A549 (cell line): Measurements from ENCODE around the gene PTOV1. TPM values are rescaled to one million over a fixed set of nuclear protein-coding genes. Genes with fewer than 3 reads are reported as not detected.

Experiments used
- ATAC-seq, 2 experiments: fragments of 200-7000 bp in 1 of 2; fragments of >200 bp in 1 of 2; cut with Nextera tagmentation in 1 of 2; cut with Tn5 transposase in 1 of 2; 3 replicates each; pipeline versions ENCODE4 v1.8.0 to v1.9.1; 2018 to 2020; ENCODE audit warnings: mild to moderate bottlenecking in 1 of 2, moderate library complexity in 1 of 2
- CTCF ChIA-PET: fragments of 300-600 bp; sonication (Branson Sonifier 250); formaldehyde crosslinking; extraction: SDS; loops from one replicate; lab custom pipeline; 2021; ENCODE audit warnings: antibody characterized with exemption, inconsistent platforms; lab: Yijun Ruan, JAX
- POLR2A ChIA-PET: fragments of 350-600 bp; formaldehyde crosslinking; extraction: SDS; loops from one replicate; lab custom pipeline; 2021; ENCODE audit warnings: antibody characterized with exemption, inconsistent platforms; lab: Yijun Ruan, JAX
- DNase-seq, 2 experiments: peaks; one replicate each; pipeline versions ENCODE4 v3.0.0 to v3.0.0-alpha.2; 2011 to 2016; ENCODE audit warnings: low read depth in 1 of 2, low spot score in 1 of 2
- FAIRE-seq: peaks from 2 replicates; lab custom pipeline; 2011; peaks lifted over from hg19 to GRCh38; lab: Jason Lieb, UNC
- H3K27ac ChIP-seq, 2 experiments: fragments of >200 bp; sonication (Bioruptor Twin); formaldehyde crosslinking; 3 replicates each; pipeline ENCODE4 v1.5.1; 2016 to 2017
- H3K4me1 ChIP-seq: fragments of >200 bp; sonication (Bioruptor Twin); formaldehyde crosslinking; 3 replicates; pipeline ENCODE4 v1.6.1; 2016
- H3K4me2 ChIP-seq: fragments of >200 bp; sonication (Bioruptor Twin); formaldehyde crosslinking; 3 replicates; pipeline ENCODE4 v1.6.1; 2016
- H3K4me3 ChIP-seq: fragments of >200 bp; sonication (Bioruptor Twin); formaldehyde crosslinking; 3 replicates; pipeline ENCODE4 v1.5.1; 2016
- H3K9me3 ChIP-seq: fragments of >200 bp; sonication (Bioruptor Twin); formaldehyde crosslinking; 3 replicates; pipeline ENCODE4 v1.6.1; 2016
- BHLHE40 ChIP-seq: IDR thresholded peaks from 2 replicates; pipeline ENCODE4 v1.6.1; 2012; ENCODE audit warnings: low read depth, low read length, inconsistent platforms
- CBX8 ChIP-seq: fragments of 200-600 bp; sonication (generic); IDR thresholded peaks from 2 replicates; pipeline ENCODE4 v1.6.1; 2016
- CEBPB ChIP-seq, 2 experiments: fragments of >200 bp in 1 of 2; sonication (Bioruptor Twin) in 1 of 2; formaldehyde crosslinking in 1 of 2; IDR thresholded peaks; 2 replicates each; pipeline ENCODE4 v1.6.1; 2012 to 2016
- CHD2 ChIP-seq: fragments of 150-350 bp; IDR thresholded peaks from 2 replicates; pipeline ENCODE4 v1.6.1; 2014; ENCODE audit warnings: low read length; ENCODE audit not compliant: partially characterized antibody
- CHD4 ChIP-seq: fragments of 200-600 bp; sonication (generic); IDR thresholded peaks from 2 replicates; pipeline ENCODE4 v1.6.1; 2016; ENCODE audit warnings: antibody characterized with exemption, mild to moderate bottlenecking, borderline replicate concordance
- EP300 ChIP-seq, 2 experiments: fragments of >200 bp; sonication (Bioruptor Twin); formaldehyde crosslinking; IDR thresholded peaks; 2 replicates in 1 of 2; 3 replicates in 1 of 2; pipeline ENCODE4 v1.6.1; 2016 to 2017
- FOSB ChIP-seq: fragments of 250-450 bp; sonication (Bioruptor Pico); IDR thresholded peaks from 2 replicates; pipeline ENCODE4 v1.5.0; 2020; ENCODE audit warnings: mild to moderate bottlenecking, moderate library complexity
- HOXA7 ChIP-seq: fragments of 250-450 bp; sonication (Bioruptor Pico); IDR thresholded peaks from 2 replicates; pipeline ENCODE4 v1.5.0; 2020; ENCODE audit warnings: mild to moderate bottlenecking, moderate library complexity
- HOXB13 ChIP-seq: fragments of 250-450 bp; sonication (Bioruptor Pico); IDR thresholded peaks from 2 replicates; pipeline ENCODE4 v1.5.0; 2020; ENCODE audit warnings: low read depth, mild to moderate bottlenecking, moderate library complexity
- HOXB5 ChIP-seq: fragments of 250-450 bp; sonication (Bioruptor Pico); IDR thresholded peaks from 2 replicates; pipeline ENCODE4 v1.5.0; 2020; ENCODE audit warnings: mild to moderate bottlenecking, moderate library complexity
- JUN ChIP-seq, 2 experiments: fragments of >200 bp; sonication (Bioruptor Twin); formaldehyde crosslinking; IDR thresholded peaks; 2 replicates in 1 of 2; 3 replicates in 1 of 2; pipeline ENCODE4 v1.6.1; 2016 to 2017
- JUNB ChIP-seq: fragments of >200 bp; sonication (Bioruptor Twin); formaldehyde crosslinking; IDR thresholded peaks from 2 replicates; pipeline ENCODE4 v1.6.1; 2016
- KDM1A ChIP-seq: fragments of 200-600 bp; sonication (generic); IDR thresholded peaks from 2 replicates; pipeline ENCODE4 v1.6.1; 2016; ENCODE audit warnings: low read depth, mild to moderate bottlenecking
- NR3C1 ChIP-seq: fragments of >200 bp; sonication (Bioruptor Twin); formaldehyde crosslinking; IDR thresholded peaks from 3 replicates; pipeline ENCODE4 v1.6.1; 2017
- PHF8 ChIP-seq: fragments of 200-600 bp; sonication (generic); IDR thresholded peaks from 2 replicates; pipeline ENCODE4 v1.6.1; 2016; ENCODE audit warnings: low read depth, mild to moderate bottlenecking, antibody characterized with exemption, moderate library complexity, borderline replicate concordance
- POLR2A ChIP-seq: IDR thresholded peaks from 2 replicates; pipeline ENCODE4 v1.6.1; 2012; ENCODE audit warnings: mild to moderate bottlenecking, low read length
- RAD21 ChIP-seq, 2 experiments: fragments of >200 bp in 1 of 2; sonication (Bioruptor Twin) in 1 of 2; formaldehyde crosslinking in 1 of 2; IDR thresholded peaks in 1 of 2; conservative IDR thresholded peaks in 1 of 2; 2 replicates in 1 of 2; 3 replicates in 1 of 2; pipeline ENCODE4 v1.6.1; 2012 to 2018; ENCODE audit warnings: inconsistent platforms in 1 of 2
- RCOR1 ChIP-seq: fragments of 150-350 bp; IDR thresholded peaks from 2 replicates; pipeline ENCODE4 v1.6.1; 2014; ENCODE audit warnings: antibody characterized with exemption, low read length, low read depth
- RFX5 ChIP-seq: fragments of 450-650 bp; IDR thresholded peaks from 2 replicates; pipeline ENCODE4 v1.7.1; 2014; ENCODE audit warnings: antibody characterized with exemption, mild to moderate bottlenecking, moderate library complexity
- RNF2 ChIP-seq: fragments of 200-600 bp; sonication (generic); IDR thresholded peaks from 2 replicates; pipeline ENCODE4 v1.6.1; 2016; ENCODE audit warnings: low read depth, mild to moderate bottlenecking, antibody characterized with exemption, moderate library complexity, borderline replicate concordance
- SMC3 ChIP-seq: fragments of >200 bp; sonication (Bioruptor Twin); formaldehyde crosslinking; IDR thresholded peaks from 3 replicates; pipeline ENCODE4 v1.6.1; 2018; ENCODE audit warnings: inconsistent platforms
- WGBS: methylation state at CpG from one replicate; pipeline ENCODE4 v1.1.6; 2017; ENCODE audit errors: missing lambda C conversion rate; 5-methylcytosine and 5-hydroxymethylcytosine counted together
- polyA plus RNA-seq, 4 experiments: library from polyadenylated mRNA; depleted of rRNA in 3 of 4; stranded (reverse); fragments of >200 nt; fragmentation: RNase III in 1 of 4; extraction: RNeasy Plus Mini Kit Qiagen cat#74134 plus additional on column Dnase treatment in 1 of 4; gene quantifications; 2 replicates in 3 of 4; 3 replicates in 1 of 4; pipeline ENCODE4 v1.2.3, GENCODE V29; 2011 to 2017
- TF ChIP-seq, protein P1 (sequence below): fragments of 250-450 bp; sonication (Bioruptor Pico); IDR thresholded peaks from 2 replicates; pipeline ENCODE4 v1.5.0; 2020; ENCODE audit warnings: low read depth, mild to moderate bottlenecking, moderate library complexity
- TF ChIP-seq, protein P2 (sequence below): fragments of >200 bp; sonication (Bioruptor Twin); formaldehyde crosslinking; IDR thresholded peaks from 2 replicates; pipeline ENCODE4 v1.6.1; 2016
- TF ChIP-seq, protein P3 (sequence below): IDR thresholded peaks from 2 replicates; pipeline ENCODE4 v1.6.1; 2012
- TF ChIP-seq, protein P4 (sequence below): fragments of 250-450 bp; sonication (Bioruptor Pico); IDR thresholded peaks from 2 replicates; pipeline ENCODE4 v1.5.0; 2021; ENCODE audit warnings: mild to moderate bottlenecking, moderate library complexity, borderline replicate concordance
- TF ChIP-seq, protein P5 (sequence below): fragments of 450-650 bp; IDR thresholded peaks from 2 replicates; pipeline ENCODE4 v1.6.1; 2014; ENCODE audit warnings: antibody characterized with exemption
- TF ChIP-seq, protein P6 (sequence below): fragments of 150-350 bp; IDR thresholded peaks from 2 replicates; pipeline ENCODE4 v1.6.1; 2014; ENCODE audit warnings: low read depth, mild to moderate bottlenecking, low read length

Gene PTOV1
- polyA plus RNA-seq, 2 of the 4 experiments (the other 2 are of a cell fraction): 27.7 to 147 TPM

DNA sequence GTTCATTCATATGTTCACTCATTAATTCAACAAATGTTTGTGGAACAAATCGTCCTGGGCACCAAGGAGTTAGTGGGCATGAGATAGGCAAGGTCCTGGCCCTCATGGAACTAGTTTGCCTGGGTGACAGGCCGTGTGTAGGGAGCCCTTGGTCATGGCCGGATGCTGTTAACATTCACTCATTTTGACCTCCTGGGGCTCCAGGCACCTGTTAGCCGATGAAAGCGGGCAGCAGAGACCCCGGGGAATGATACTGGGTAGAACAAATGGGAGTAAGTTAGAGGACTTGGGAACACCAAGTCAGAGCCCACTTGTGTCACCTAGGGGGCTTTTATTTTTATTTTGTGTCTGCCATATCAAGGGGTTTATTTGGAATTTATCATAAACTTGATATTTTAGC is 26.3 kb upstream of the PTOV1 start:
- WGBS: 75% methylated on average over 6 of the region's 6 CpGs
- Histone ChIP-seq H3K4me3 (no peak overlapping the region), H3K4me1 (no peaks in the 10 kb centered on the region), H3K9me3 (no peaks in the 10 kb centered on the region), H3K27ac (no peak overlapping the region), H3K4me2 (no peak overlapping the region)
- POLR2A ChIA-PET: no interaction called here
- FAIRE-seq (no peak), ATAC-seq (no peak), DNase-seq (no peak)
- CTCF ChIA-PET: interaction anchor here (1.8 kb wide), 1 partner anchor 107 kb away, joined by 5 read pairs; no protein-coding TSS in a partner anchor
- TF ChIP-seq CHD2: no peak
- TF ChIP-seq, protein P1, sequence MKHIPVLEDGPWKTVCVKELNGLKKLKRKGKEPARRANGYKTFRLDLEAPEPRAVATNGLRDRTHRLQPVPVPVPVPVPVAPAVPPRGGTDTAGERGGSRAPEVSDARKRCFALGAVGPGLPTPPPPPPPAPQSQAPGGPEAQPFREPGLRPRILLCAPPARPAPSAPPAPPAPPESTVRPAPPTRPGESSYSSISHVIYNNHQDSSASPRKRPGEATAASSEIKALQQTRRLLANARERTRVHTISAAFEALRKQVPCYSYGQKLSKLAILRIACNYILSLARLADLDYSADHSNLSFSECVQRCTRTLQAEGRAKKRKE (CRISPR knock-in tag): no peak
- TF ChIP-seq HOXA7 (CRISPR knock-in tag): no peak
- TF ChIP-seq FOSB: no peak
- TF ChIP-seq HOXB5: no peak
- no peak for TF ChIP-seq CEBPB (IDR thresholded peaks at IDR 0.05)
- TF ChIP-seq, protein P2, sequence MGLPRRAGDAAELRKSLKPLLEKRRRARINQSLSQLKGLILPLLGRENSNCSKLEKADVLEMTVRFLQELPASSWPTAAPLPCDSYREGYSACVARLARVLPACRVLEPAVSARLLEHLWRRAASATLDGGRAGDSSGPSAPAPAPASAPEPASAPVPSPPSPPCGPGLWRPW: no peak
- no peak for TF ChIP-seq PHF8
- TF ChIP-seq EP300 (IDR thresholded peaks at IDR 0.05): no peak
- no peak for TF ChIP-seq RAD21 (conservative IDR thresholded peaks at IDR 0.05 in 1 of 2, IDR thresholded peaks at IDR 0.05 in 1 of 2)
- TF ChIP-seq CHD4: no peak
- TF ChIP-seq RNF2: no peak
- no peak for TF ChIP-seq KDM1A

DNA sequence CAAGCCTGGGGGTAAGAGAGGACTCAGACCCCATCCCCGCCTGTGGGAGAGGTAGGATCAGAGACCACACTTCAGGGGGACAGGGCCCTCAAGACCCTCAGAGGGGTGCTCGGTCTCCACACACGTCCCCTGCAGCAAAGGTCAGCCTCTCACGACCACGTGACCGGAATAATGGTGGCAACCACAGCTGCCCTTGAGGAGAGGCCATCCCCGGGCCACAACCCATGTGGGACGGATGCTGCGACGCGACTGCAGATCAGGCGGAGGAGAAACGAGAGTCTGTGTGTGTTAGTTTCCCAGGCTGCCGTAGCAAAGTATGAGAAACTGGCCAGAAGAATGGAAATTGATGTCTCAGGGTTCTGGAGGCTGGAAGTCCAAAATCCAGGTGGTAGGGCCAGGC is 23.9 kb upstream of the PTOV1 start:
- FAIRE-seq: no peak
- Histone ChIP-seq H3K4me2 (no peak overlapping the region), H3K4me1 (no peaks in the 10 kb centered on the region), H3K9me3 (no peaks in the 10 kb centered on the region), H3K27ac (no peak overlapping the region), H3K4me3 (no peak overlapping the region)
- ChIA-PET CTCF (interaction anchor here (1.0 kb wide), 1 partner anchor 23 kb away, joined by 4 read pairs; no protein-coding TSS in a partner anchor), POLR2A (no interaction called here)
- ATAC-seq: no peak
- no peak for DNase-seq
- TF ChIP-seq HOXB13 (no peak), RNF2 (no peak), BHLHE40 (no peak), CBX8 (no peak), CHD4 (no peak), SMC3 (no peak), JUNB (no peak), PHF8 (no peak), RFX5 (no peak), POLR2A (no peak), JUN (IDR thresholded peaks at IDR 0.05) (no peak), NR3C1 (no peak), RCOR1 (no peak)
- TF ChIP-seq, protein P3, sequence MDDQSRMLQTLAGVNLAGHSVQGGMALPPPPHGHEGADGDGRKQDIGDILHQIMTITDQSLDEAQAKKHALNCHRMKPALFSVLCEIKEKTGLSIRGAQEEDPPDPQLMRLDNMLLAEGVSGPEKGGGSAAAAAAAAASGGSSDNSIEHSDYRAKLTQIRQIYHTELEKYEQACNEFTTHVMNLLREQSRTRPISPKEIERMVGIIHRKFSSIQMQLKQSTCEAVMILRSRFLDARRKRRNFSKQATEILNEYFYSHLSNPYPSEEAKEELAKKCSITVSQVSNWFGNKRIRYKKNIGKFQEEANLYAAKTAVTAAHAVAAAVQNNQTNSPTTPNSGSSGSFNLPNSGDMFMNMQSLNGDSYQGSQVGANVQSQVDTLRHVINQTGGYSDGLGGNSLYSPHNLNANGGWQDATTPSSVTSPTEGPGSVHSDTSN: no peak
- TF ChIP-seq, protein P4, sequence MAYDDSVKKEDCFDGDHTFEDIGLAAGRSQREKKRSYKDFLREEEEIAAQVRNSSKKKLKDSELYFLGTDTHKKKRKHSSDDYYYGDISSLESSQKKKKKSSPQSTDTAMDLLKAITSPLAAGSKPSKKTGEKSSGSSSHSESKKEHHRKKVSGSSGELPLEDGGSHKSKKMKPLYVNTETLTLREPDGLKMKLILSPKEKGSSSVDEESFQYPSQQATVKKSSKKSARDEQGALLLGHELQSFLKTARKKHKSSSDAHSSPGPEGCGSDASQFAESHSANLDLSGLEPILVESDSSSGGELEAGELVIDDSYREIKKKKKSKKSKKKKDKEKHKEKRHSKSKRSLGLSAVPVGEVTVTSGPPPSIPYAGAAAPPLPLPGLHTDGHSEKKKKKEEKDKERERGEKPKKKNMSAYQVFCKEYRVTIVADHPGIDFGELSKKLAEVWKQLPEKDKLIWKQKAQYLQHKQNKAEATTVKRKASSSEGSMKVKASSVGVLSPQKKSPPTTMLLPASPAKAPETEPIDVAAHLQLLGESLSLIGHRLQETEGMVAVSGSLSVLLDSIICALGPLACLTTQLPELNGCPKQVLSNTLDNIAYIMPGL (CRISPR knock-in tag): no peak
- TF ChIP-seq, protein P5, sequence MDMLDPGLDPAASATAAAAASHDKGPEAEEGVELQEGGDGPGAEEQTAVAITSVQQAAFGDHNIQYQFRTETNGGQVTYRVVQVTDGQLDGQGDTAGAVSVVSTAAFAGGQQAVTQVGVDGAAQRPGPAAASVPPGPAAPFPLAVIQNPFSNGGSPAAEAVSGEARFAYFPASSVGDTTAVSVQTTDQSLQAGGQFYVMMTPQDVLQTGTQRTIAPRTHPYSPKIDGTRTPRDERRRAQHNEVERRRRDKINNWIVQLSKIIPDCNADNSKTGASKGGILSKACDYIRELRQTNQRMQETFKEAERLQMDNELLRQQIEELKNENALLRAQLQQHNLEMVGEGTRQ: no peak
- TF ChIP-seq, protein P2: no peak
- TF ChIP-seq, protein P6, sequence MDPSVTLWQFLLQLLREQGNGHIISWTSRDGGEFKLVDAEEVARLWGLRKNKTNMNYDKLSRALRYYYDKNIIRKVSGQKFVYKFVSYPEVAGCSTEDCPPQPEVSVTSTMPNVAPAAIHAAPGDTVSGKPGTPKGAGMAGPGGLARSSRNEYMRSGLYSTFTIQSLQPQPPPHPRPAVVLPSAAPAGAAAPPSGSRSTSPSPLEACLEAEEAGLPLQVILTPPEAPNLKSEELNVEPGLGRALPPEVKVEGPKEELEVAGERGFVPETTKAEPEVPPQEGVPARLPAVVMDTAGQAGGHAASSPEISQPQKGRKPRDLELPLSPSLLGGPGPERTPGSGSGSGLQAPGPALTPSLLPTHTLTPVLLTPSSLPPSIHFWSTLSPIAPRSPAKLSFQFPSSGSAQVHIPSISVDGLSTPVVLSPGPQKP: no peak
- WGBS: 92% methylated on average over 14 of the region's 14 CpGs
